Endothelial cell of umbilical vein (primary cell): ENCODE measurements around the gene NDUFB7. TPM values are rescaled to one million over a fixed set of nuclear protein-coding genes. Genes with fewer than 3 reads are reported as not detected.

Experiments
- BruUV-seq: library from RNA; stranded (reverse); fragments of 400-500 nt; replicated peaks from 2 replicates; lab custom pipeline; 2021; lab: Mats Ljungman, UMichigan
- CTCF ChIA-PET: fragments of 300-600, 350-600 bp; sonication (Branson Sonifier 250); formaldehyde crosslinking; loops from one replicate; lab custom pipeline; 2021; ENCODE audit warnings: antibody characterized with exemption, inconsistent platforms; lab: Charles Lee
- POLR2A ChIA-PET: fragments of 300-600, 350-600 bp; sonication (Branson Sonifier 250); formaldehyde crosslinking; loops from one replicate; lab custom pipeline; 2021; ENCODE audit warnings: antibody characterized with exemption, inconsistent platforms; lab: Charles Lee
- DNase-seq: peaks from one replicate; pipeline ENCODE4 v3.0.0-alpha.2; 2011; ENCODE audit warnings: low read depth, low spot score
- FAIRE-seq: peaks from 2 replicates; lab custom pipeline; 2011; peaks lifted over from hg19 to GRCh38; lab: Jason Lieb, UNC
- H2AFZ ChIP-seq: 2 replicates; pipeline ENCODE4 v1.6.0; 2012; ENCODE audit warnings: low read depth, low read length, control low read depth, inconsistent platforms
- H3K27ac ChIP-seq: 2 replicates; pipeline ENCODE4 v1.5.1; 2011; ENCODE audit warnings: low read depth, mild to moderate bottlenecking, control low read depth, low read length, moderate library complexity; ENCODE audit not compliant: insufficient read depth
- H3K27me3 ChIP-seq, 2 experiments: 2 replicates each; pipeline versions ENCODE4 v1.6.0 to v1.6.1; 2011; ENCODE audit warnings: low read length in 2 of 2, mixed read lengths in 1 of 2; ENCODE audit not compliant: control insufficient read depth in 2 of 2, insufficient read depth in 2 of 2
- H3K36me3 ChIP-seq, 2 experiments: 2 replicates in 1 of 2; 3 replicates in 1 of 2; pipeline ENCODE4 v1.5.1; 2011; ENCODE audit warnings: low read length in 2 of 2, mild to moderate bottlenecking in 1 of 2, moderate library complexity in 1 of 2; ENCODE audit not compliant: control insufficient read depth in 2 of 2, insufficient read depth in 2 of 2; ENCODE audit errors: extremely low read depth in 1 of 2
- H3K4me1 ChIP-seq: 3 replicates; pipeline ENCODE4 v1.5.1; 2011; ENCODE audit warnings: mild to moderate bottlenecking, low read length; ENCODE audit not compliant: control insufficient read depth, insufficient read depth; ENCODE audit errors: extremely low read depth
- H3K4me2 ChIP-seq: 2 replicates; pipeline ENCODE4 v1.6.1; 2011; ENCODE audit warnings: low read length, control low read depth, mixed read lengths; ENCODE audit not compliant: insufficient read depth
- H3K4me3 ChIP-seq, 3 experiments: fragments of 200-600 bp in 1 of 3; sonication (generic), shearing (Covaris generic) in 1 of 3; replicated peaks in 1 of 3; 2 replicates each; pipeline ENCODE4 v1.5.1; 2011 to 2016; ENCODE audit warnings: control low read depth in 3 of 3, low read length in 3 of 3, mild to moderate bottlenecking in 2 of 3, inconsistent platforms in 1 of 3, low read depth in 1 of 3, moderate library complexity in 1 of 3; ENCODE audit not compliant: insufficient read depth in 1 of 3
- H3K79me2 ChIP-seq: 2 replicates; pipeline ENCODE4 v1.6.0; 2012; ENCODE audit warnings: low read length, inconsistent platforms; ENCODE audit not compliant: control insufficient read depth, insufficient read depth
- H3K9ac ChIP-seq: replicated peaks from 2 replicates; pipeline ENCODE3; 2011; ENCODE audit warnings: low read length, control low read depth; ENCODE audit not compliant: insufficient read depth; ENCODE audit errors: extremely low read depth
- H3K9me1 ChIP-seq: replicated peaks from 3 replicates; pipeline ENCODE4 v1.6.0; 2011; ENCODE audit warnings: mild to moderate bottlenecking, low read length; ENCODE audit not compliant: control insufficient read depth, insufficient read depth; ENCODE audit errors: extremely low read depth
- H3K9me3 ChIP-seq: replicated peaks from 2 replicates; pipeline ENCODE4 v1.5.1; 2012; ENCODE audit warnings: low read length, inconsistent platforms; ENCODE audit not compliant: control insufficient read depth, insufficient read depth
- H4K20me1 ChIP-seq: replicated peaks from 2 replicates; pipeline ENCODE3; 2011; ENCODE audit warnings: mild to moderate bottlenecking, low read length; ENCODE audit not compliant: control insufficient read depth, insufficient read depth; ENCODE audit errors: extremely low read depth
- CTCF ChIP-seq, 2 donors: IDR thresholded peaks; 1 replicate in 1 of 2; 2 replicates in 1 of 2; pipeline ENCODE4 v1.5.1; 2011; ENCODE audit warnings: low read length in 2 of 2, mild to moderate bottlenecking in 2 of 2, moderate library complexity in 2 of 2, control low read depth in 1 of 2, inconsistent platforms in 1 of 2, low read depth in 1 of 2; ENCODE audit not compliant: insufficient read depth in 1 of 2; ENCODE audit errors: extremely low read depth in 1 of 2
- EZH2 ChIP-seq: IDR thresholded peaks from 2 replicates; pipeline ENCODE4 v1.6.1; 2012; ENCODE audit warnings: borderline replicate concordance, low read depth, mild to moderate bottlenecking, moderate library complexity, low read length, inconsistent platforms; ENCODE audit not compliant: severe bottlenecking
- FOS ChIP-seq: IDR thresholded peaks from 2 replicates; pipeline ENCODE4 v1.6.1; 2011; ENCODE audit warnings: mild to moderate bottlenecking, low read length, moderate library complexity, borderline replicate concordance; ENCODE audit not compliant: insufficient read depth
- GATA2 ChIP-seq: IDR thresholded peaks from 2 replicates; pipeline ENCODE4 v1.7.0; 2011; ENCODE audit warnings: low read depth, mild to moderate bottlenecking, moderate library complexity, mixed read lengths, low read length; ENCODE audit not compliant: insufficient read length, insufficient read depth
- JUN ChIP-seq: IDR thresholded peaks from 2 replicates; pipeline ENCODE4 v1.6.1; 2011; ENCODE audit warnings: borderline replicate concordance, low read depth; ENCODE audit not compliant: insufficient read length, insufficient read depth
- MAX ChIP-seq: IDR thresholded peaks from 2 replicates; pipeline ENCODE4 v1.6.1; 2011; ENCODE audit not compliant: insufficient read depth, insufficient read length
- MYC ChIP-seq: IDR thresholded peaks from one replicate; pipeline ENCODE4 v1.6.1; 2011; ENCODE audit warnings: mild to moderate bottlenecking, low read depth, low read length
- POLR2A ChIP-seq: IDR thresholded peaks from 2 replicates; pipeline ENCODE4 v1.6.1; 2012; ENCODE audit warnings: low read depth, mild to moderate bottlenecking, control low read depth, low read length
- POLR2AphosphoS5 ChIP-seq: IDR thresholded peaks from 2 replicates; pipeline ENCODE4 v1.6.1; 2012; ENCODE audit warnings: low read depth, mild to moderate bottlenecking, control low read depth, low read length, moderate library complexity; ENCODE audit not compliant: insufficient read depth
- dilution Hi-C: fragments of 300-500 bp; cut with MboI; formaldehyde crosslinking; loops from one replicate; pipeline ENCODE4 v1.15.0; 2019; ENCODE audit warnings: low sequenced_read_pairs; ENCODE audit not compliant: extremely low pct_ligation_motif_present
- intact Hi-C: fragments of 100-400 bp; cut with micrococcal nuclease; formaldehyde crosslinking; loops from one replicate; pipeline ENCODE4 v1.10.0; 2022
- microRNA counts: library from miRNA; unstranded; fragments of <30 nt; microRNA quantifications from one replicate; lab custom pipeline; 2016
- microRNA-seq: library from miRNA; unstranded; fragments of <30 nt; microRNA quantifications from one replicate; pipeline ENCODE4 v1.2.0, GENCODE V29; 2021; ENCODE audit warnings: borderline number of aligned reads, borderline replicate concordance
- polyA plus RNA-seq, 4 experiments: library from polyadenylated mRNA; depleted of rRNA in 3 of 4; stranded (reverse) in 3 of 4; unstranded in 1 of 4; fragments of >200 nt; gene quantifications; 2 replicates each; pipeline versions ENCODE4 v1.2.1 to v1.2.3, GENCODE V29; 2011 to 2012; ENCODE audit warnings: missing spikeins in 1 of 4
- small RNA-seq: library from RNA; depleted of rRNA; stranded (forward); fragments of <200 nt; gene quantifications from one replicate; pipeline ENCODE3, GENCODE V24; 2012; ENCODE audit warnings: low replicate concordance, low read depth; ENCODE audit not compliant: insufficient read depth, insufficient read length
- total RNA-seq: library from RNA; stranded (reverse); gene quantifications from 2 replicates; pipeline ENCODE4 v1.2.3, GENCODE V29; 2021

The NDUFB7 gene
- total and polyA plus RNA-seq, 2 donors (not counting 3 experiments of a cell fraction or from before 2014, with no cell fraction given) = 177 to 655 TPM

- H3K4me3 ChIP-seq = peak overlapping the region; percentile 59 to 93 (median 85)
- peak overlapping the region; percentile 98 for H3K9ac ChIP-seq
- CTCF ChIA-PET = interaction anchor here (1.0 to 2.9 kb wide), 8 partner anchors 11 to 44 kb away, joined by 3 to 22 read pairs (median 9); partner anchors contain the start of gene PTGER1
- FAIRE-seq (peak; percentile 31), DNase-seq (peak; percentile 21)
- H4K20me1 ChIP-seq = no peaks in the 10 kb centered on the region
- no peaks in the 10 kb centered on the region for H3K9me3 ChIP-seq
- H3K27me3 ChIP-seq = no peaks in the 10 kb centered on the region
- peak overlapping the region; percentile 3 for H3K27ac ChIP-seq
- no peak overlapping the region for H2AFZ ChIP-seq
- H3K9me1 ChIP-seq = no peaks in the 10 kb centered on the region
- peaks cover 36% of the 10 kb centered on the region for H3K4me1 ChIP-seq
- POLR2A ChIA-PET = interaction anchor here (0.6 to 2.8 kb wide), 5 partner anchors 9 to 414 kb away, joined by 3 to 27 read pairs (median 7); no protein-coding TSS in a partner anchor
- dilution Hi-C loops = no loop called here
- intact Hi-C loops = loop anchor here (1.0 kb wide), 2 partner anchors 10 to 21 kb away; partner anchors contain the start of gene GIPC1
- BruUV-seq = TSS peak; percentile 28
- H3K79me2 ChIP-seq = peaks cover 33% of the 10 kb centered on the region
- no peak for TF ChIP-seq CTCF (IDR thresholded peaks at IDR 0.05; ENCODE audit: extremely low read depth in 1 of 2, insufficient read depth in 1 of 2, low read depth in 1 of 2, low read length in 2 of 2)
- TF ChIP-seq POLR2A = no peak
- no peak for TF ChIP-seq GATA2
- TF ChIP-seq MAX = no peak
- no peak for TF ChIP-seq FOS
- TF ChIP-seq POLR2AphosphoS5 = no peak
- TF ChIP-seq EZH2 = no peak
- TF ChIP-seq MYC = no peak
- TF ChIP-seq JUN = no peak
- H3K4me2 ChIP-seq = peak overlapping the region; percentile 94
- H3K36me3 ChIP-seq = peaks cover 12 to 13% of the 10 kb centered on the region in 2 experiments
Observed at GRCh38 chr19:14516746-14517438, 55.0 kb downstream of the NDUFB7 start.

MicroRNA genes within 50 kb of the gene (microRNA counts, 767-probe panel; counts per million panel counts)
- microRNA hsa-miR-639 (lab: Ali Mortazavi, UCI) = 723 counts per million, percentile 96 among the panel's probes with 10 or more counts

Small RNA genes lying within 50 kb of the gene (microRNA-seq; reads per million reads assigned to microRNA genes)
- gene MIR639 = not detected

Small RNA genes lying within 50 kb of the gene (small RNA-seq; reads per million reads assigned to genes)
- not detected for gene RN7SL842P

Other genes with a start within 250 kb of the NDUFB7 start
- 6.0 and 14.7 TPM in 2 replicates for gene ADGRE5, start 190.6 kb downstream of the NDUFB7 start, total RNA-seq
- 4.7 and 5.3 TPM in 2 replicates for gene ADGRE5, start 190.6 kb downstream of the NDUFB7 start, polyA plus RNA-seq
- gene DDX39A, start 152.7 kb downstream of the NDUFB7 start, total RNA-seq = 153 and 157 TPM in 2 replicates
- gene DDX39A, start 152.7 kb downstream of the NDUFB7 start, polyA plus RNA-seq = 158 and 168 TPM in 2 replicates
- gene PKN1, start 138.8 kb downstream of the NDUFB7 start, total RNA-seq = 302 and 326 TPM in 2 replicates
- gene PKN1, start 138.8 kb downstream of the NDUFB7 start, polyA plus RNA-seq = 142 and 148 TPM in 2 replicates
- 0.40 and 0.53 TPM in 2 replicates for gene PTGER1, start 96.7 kb downstream of the NDUFB7 start, total RNA-seq
- 0.21 and 0.48 TPM in 2 replicates for gene PTGER1, start 96.7 kb downstream of the NDUFB7 start, polyA plus RNA-seq
- 102 and 108 TPM in 2 replicates for gene GIPC1, start 75.9 kb downstream of the NDUFB7 start, total RNA-seq
- gene GIPC1, start 75.9 kb downstream of the NDUFB7 start, polyA plus RNA-seq = 141 and 159 TPM in 2 replicates
- 55.8 and 58.6 TPM in 2 replicates for gene DNAJB1, start 53.7 kb downstream of the NDUFB7 start, total RNA-seq
- 49.4 and 59.8 TPM in 2 replicates for gene DNAJB1, start 53.7 kb downstream of the NDUFB7 start, polyA plus RNA-seq
- gene TECR, start 42.5 kb downstream of the NDUFB7 start, total RNA-seq = 109 and 110 TPM in 2 replicates
- 193 and 231 TPM in 2 replicates for gene TECR, start 42.5 kb downstream of the NDUFB7 start, polyA plus RNA-seq
- not detected in 2 replicates for gene CLEC17A, start 11.0 kb upstream of the NDUFB7 start, total RNA-seq
- gene CLEC17A, start 11.0 kb upstream of the NDUFB7 start, polyA plus RNA-seq = 0.07 TPM in 1 of 2 replicates, not detected in the other
- gene ADGRE3, start 102.8 kb upstream of the NDUFB7 start, total RNA-seq = not detected in 2 replicates
- not detected in 2 replicates for gene ADGRE3, start 102.8 kb upstream of the NDUFB7 start, polyA plus RNA-seq
- gene ZNF333, start 118.0 kb upstream of the NDUFB7 start, total RNA-seq = 17.1 and 19.7 TPM in 2 replicates
- gene ZNF333, start 118.0 kb upstream of the NDUFB7 start, polyA plus RNA-seq = 11.1 TPM in 2 replicates
- gene ADGRE2, start 206.5 kb upstream of the NDUFB7 start, total RNA-seq = not detected in 2 replicates
- not detected in 2 replicates for gene ADGRE2, start 206.5 kb upstream of the NDUFB7 start, polyA plus RNA-seq